ENCODE data around the gene WNT10A.
"Not testable (repeated sequence)": the region's sequence is repeated elsewhere in the genome, so short reads cannot be mapped to it uniquely, and the experiment has no call there.

Gene WNT10A

DNA sequence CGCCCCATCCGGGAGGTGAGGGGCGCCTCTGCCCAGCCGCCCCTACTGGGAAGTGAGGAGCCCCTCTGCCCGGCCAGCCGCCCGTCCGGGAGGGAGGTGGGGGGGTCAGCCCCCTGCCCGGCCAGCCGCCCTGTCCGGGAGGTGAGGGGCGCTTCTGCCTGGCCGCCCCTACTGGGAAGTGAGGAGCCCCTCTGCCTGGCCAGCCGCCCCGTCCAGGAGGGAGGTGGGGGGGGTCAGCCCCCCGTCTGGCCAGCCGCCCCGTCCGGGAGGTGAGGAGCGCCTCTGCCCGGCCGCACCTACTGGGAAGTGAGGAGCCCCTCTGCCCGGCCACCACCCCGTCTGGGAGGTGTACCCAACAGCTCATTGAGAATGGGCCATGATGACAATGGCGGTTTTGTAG lies 51.1 kb downstream of the WNT10A start:
- DNase-seq (ENCODE audit: low read depth, low spot score), result not testable (repeated sequence)

Measured in activated naive CD8-positive, alpha-beta T cell treated with anti-CD3 and anti-CD28 coated beads, Interleukin-2, amount 50 U/mL, for 16 hours (primary cell).